Mammary epithelial cell (primary cell): ENCODE results near the gene SRRM4.

ENCODE experiments used
- CTCF ChIP-seq, 2 donors: IDR thresholded peaks in 1 of 2; conservative IDR thresholded peaks in 1 of 2; 2 replicates each; pipeline ENCODE4 v1.5.1; 2011 to 2012; ENCODE audit warnings: inconsistent platforms in 2 of 2, low read length in 2 of 2, mild to moderate bottlenecking in 2 of 2, control low read depth in 1 of 2, low read depth in 1 of 2; ENCODE audit not compliant: insufficient read depth in 1 of 2; ENCODE audit errors: extremely low read depth in 1 of 2
- EZH2 ChIP-seq: IDR thresholded peaks from 2 replicates; pipeline ENCODE4 v1.6.1; 2012; ENCODE audit warnings: low read length, inconsistent platforms, borderline replicate concordance

DNA sequence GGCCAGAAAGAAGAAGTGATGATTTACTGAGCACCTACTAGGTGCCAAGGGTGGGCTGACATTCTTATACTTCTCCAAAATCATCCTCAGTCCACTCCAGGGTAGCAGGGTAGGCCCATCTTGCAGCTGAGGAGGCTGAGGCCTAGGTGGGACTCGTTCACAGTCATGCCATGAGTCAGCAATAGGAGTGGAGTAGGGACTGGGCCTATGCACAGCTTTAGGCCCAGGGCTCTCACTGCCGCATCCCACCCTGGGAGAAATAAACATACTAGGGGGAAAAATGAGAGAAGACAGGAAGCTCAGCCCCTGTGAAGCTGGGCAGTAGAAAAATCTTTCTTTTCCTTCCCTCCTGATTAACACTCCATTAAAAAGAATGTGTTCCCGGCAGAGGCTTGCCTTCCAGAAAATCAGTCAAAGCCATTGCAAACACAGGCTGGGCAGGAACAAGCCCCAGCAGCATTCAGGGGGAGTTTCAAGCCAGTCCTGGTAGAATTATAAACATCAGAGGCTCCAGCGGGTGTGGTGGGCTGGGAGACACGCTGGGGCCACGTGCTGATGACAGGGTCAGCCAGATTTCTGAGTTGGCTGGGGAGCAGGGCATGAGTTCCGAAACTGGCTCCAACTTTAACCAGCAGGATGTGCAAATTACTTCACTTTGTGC, 199.2 kb downstream of the SRRM4 start:
- TF ChIP-seq CTCF (conservative IDR thresholded peaks at IDR 0.05 in 1 of 2, IDR thresholded peaks at IDR 0.05 in 1 of 2; ENCODE audit: extremely low read depth in 1 of 2, insufficient read depth in 1 of 2, low read depth in 1 of 2, low read length in 2 of 2), result no peak
- no peak for TF ChIP-seq EZH2
